Keratinocyte (primary cell): ENCODE results near the gene USP31. TPM values are rescaled to one million over a fixed set of nuclear protein-coding genes. Genes with fewer than 3 reads are reported as not detected.

Experiments used
- DNase-seq: peaks from one replicate; pipeline ENCODE4 v3.0.0-alpha.2; 2011; ENCODE audit warnings: low read depth, missing footprints, low spot score
- FAIRE-seq: peaks from 2 replicates; lab custom pipeline; 2011; peaks lifted over from hg19 to GRCh38; lab: Jason Lieb, UNC
- H2AFZ ChIP-seq: 2 replicates; pipeline ENCODE4 v1.6.0; 2012; ENCODE audit warnings: low read length, control low read depth, inconsistent platforms; ENCODE audit not compliant: control insufficient read depth
- H3K27ac ChIP-seq: 2 replicates; pipeline ENCODE4 v1.5.1; 2011; ENCODE audit warnings: low read length; ENCODE audit not compliant: control insufficient read depth, insufficient read depth
- H3K27me3 ChIP-seq: 3 replicates; pipeline ENCODE4 v1.6.0; 2011; ENCODE audit warnings: low read length; ENCODE audit not compliant: control insufficient read depth, insufficient read depth; ENCODE audit errors: extremely low read depth
- H3K36me3 ChIP-seq, 2 experiments: 2 replicates in 1 of 2; 3 replicates in 1 of 2; pipeline ENCODE4 v1.5.1; 2011; ENCODE audit warnings: low read length in 2 of 2, mild to moderate bottlenecking in 1 of 2; ENCODE audit not compliant: control insufficient read depth in 2 of 2, insufficient read depth in 2 of 2; ENCODE audit errors: extremely low read depth in 1 of 2
- H3K4me1 ChIP-seq: 3 replicates; pipeline ENCODE4 v1.5.1; 2011; ENCODE audit warnings: low read length; ENCODE audit not compliant: control insufficient read depth, insufficient read depth; ENCODE audit errors: extremely low read depth
- H3K4me2 ChIP-seq: 3 replicates; pipeline ENCODE4 v1.6.0; 2011; ENCODE audit warnings: low read depth, low read length; ENCODE audit not compliant: control insufficient read depth, insufficient read depth; ENCODE audit errors: extremely low read depth
- H3K4me3 ChIP-seq, 3 experiments: fragments of 200-600 bp in 1 of 3; sonication (generic) in 1 of 3; 2 replicates in 2 of 3; 3 replicates in 1 of 3; pipeline ENCODE4 v1.5.1; 2011 to 2016; ENCODE audit warnings: low read length in 3 of 3, mild to moderate bottlenecking in 3 of 3, control low read depth in 2 of 3, inconsistent platforms in 1 of 3, low read depth in 1 of 3, mixed read lengths in 1 of 3, mixed run types in 1 of 3, moderate library complexity in 1 of 3; ENCODE audit not compliant: control insufficient read depth in 2 of 3, insufficient read depth in 2 of 3; ENCODE audit errors: extremely low read depth in 1 of 3
- H3K79me2 ChIP-seq: 2 replicates; pipeline ENCODE4 v1.6.0; 2012; ENCODE audit warnings: low read length; ENCODE audit not compliant: control insufficient read depth, insufficient read depth
- H3K9ac ChIP-seq: 3 replicates; pipeline ENCODE4 v1.6.0; 2011; ENCODE audit warnings: low read length; ENCODE audit not compliant: control insufficient read depth, insufficient read depth; ENCODE audit errors: extremely low read depth
- H3K9me1 ChIP-seq: 3 replicates; pipeline ENCODE4 v1.6.0; 2011; ENCODE audit warnings: low read length; ENCODE audit not compliant: control insufficient read depth, insufficient read depth; ENCODE audit errors: extremely low read depth
- H3K9me3 ChIP-seq: 2 replicates; pipeline ENCODE4 v1.5.1; 2012; ENCODE audit warnings: low read depth, low read length; ENCODE audit not compliant: control insufficient read depth
- H4K20me1 ChIP-seq: 3 replicates; pipeline ENCODE4 v1.6.0; 2011; ENCODE audit warnings: low read length; ENCODE audit not compliant: control insufficient read depth, insufficient read depth; ENCODE audit errors: extremely low read depth
- EZH2 ChIP-seq: IDR thresholded peaks from one replicate; pipeline ENCODE4 v1.6.1; 2012; ENCODE audit warnings: inconsistent platforms, mild to moderate bottlenecking, low read length, moderate library complexity
- dilution Hi-C: fragments of 300-500 bp; cut with MboI; formaldehyde crosslinking; loops from one replicate; pipeline ENCODE4 v1.7.0; 2020; ENCODE audit warnings: low sequenced_read_pairs; ENCODE audit not compliant: extremely low pct_ligation_motif_present
- polyA plus RNA-seq, 5 experiments: library from polyadenylated mRNA; depleted of rRNA in 3 of 5; stranded (reverse) in 3 of 5; stranded (forward) in 1 of 5; unstranded in 1 of 5; fragments of >200 nt; gene quantifications; 1 replicate in 1 of 5; 2 replicates in 3 of 5; 3 replicates in 1 of 5; pipeline versions ENCODE4 v1.2.1 to v1.2.3, GENCODE V29; 2011 to 2012; ENCODE audit warnings: missing spikeins in 2 of 5, low read depth in 1 of 5, low replicate concordance in 1 of 5
- TF ChIP-seq, protein P1 (sequence below), 3 experiments: IDR thresholded peaks in 1 of 3; conservative IDR thresholded peaks in 1 of 3; optimal IDR thresholded peaks in 1 of 3; 2 replicates in 2 of 3; 3 replicates in 1 of 3; pipeline versions ENCODE3 to v1.5.1; 2011; ENCODE audit warnings: low read length in 3 of 3, mild to moderate bottlenecking in 3 of 3, moderate library complexity in 2 of 3, control low read depth in 1 of 3, inconsistent platforms in 1 of 3; ENCODE audit not compliant: insufficient read depth in 2 of 3; ENCODE audit errors: extremely low read depth in 1 of 3

USP31 gene
- polyA plus RNA-seq, 1 donor (not counting 4 experiments of a cell fraction or from before 2014, with no cell fraction given), result 16.3 TPM

DNA sequence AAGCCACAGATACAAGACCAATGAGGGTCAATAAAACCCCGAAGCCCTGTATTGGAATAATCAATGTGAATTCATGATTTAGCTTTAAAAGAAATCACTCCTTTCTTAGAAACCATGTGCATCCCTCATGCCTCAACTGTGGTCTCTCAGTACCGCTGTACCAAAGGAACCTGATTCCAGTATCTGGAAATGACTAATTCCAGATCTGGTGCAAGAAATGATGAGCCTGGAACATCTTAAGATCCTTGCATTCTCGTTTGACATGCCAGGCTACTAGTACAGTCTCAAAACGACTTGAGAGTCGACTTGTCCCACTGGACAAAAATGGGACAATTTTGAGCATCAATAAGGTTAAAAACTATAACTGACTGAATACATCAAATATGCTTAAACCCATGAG is 21.2 kb downstream of the USP31 start:
- no peak overlapping the region for H2AFZ ChIP-seq
- dilution Hi-C loops, result no loop called here
- peaks cover 98% of the 10 kb centered on the region for H3K79me2 ChIP-seq
- no peak for DNase-seq
- no peaks in the 10 kb centered on the region for H3K36me3 ChIP-seq
- H3K9me3 ChIP-seq, result no peaks in the 10 kb centered on the region
- no peaks in the 10 kb centered on the region for H3K27me3 ChIP-seq
- H3K4me1 ChIP-seq, result peaks cover 31% of the 10 kb centered on the region
- H3K9ac ChIP-seq, result no peak overlapping the region
- TF ChIP-seq, protein P1, sequence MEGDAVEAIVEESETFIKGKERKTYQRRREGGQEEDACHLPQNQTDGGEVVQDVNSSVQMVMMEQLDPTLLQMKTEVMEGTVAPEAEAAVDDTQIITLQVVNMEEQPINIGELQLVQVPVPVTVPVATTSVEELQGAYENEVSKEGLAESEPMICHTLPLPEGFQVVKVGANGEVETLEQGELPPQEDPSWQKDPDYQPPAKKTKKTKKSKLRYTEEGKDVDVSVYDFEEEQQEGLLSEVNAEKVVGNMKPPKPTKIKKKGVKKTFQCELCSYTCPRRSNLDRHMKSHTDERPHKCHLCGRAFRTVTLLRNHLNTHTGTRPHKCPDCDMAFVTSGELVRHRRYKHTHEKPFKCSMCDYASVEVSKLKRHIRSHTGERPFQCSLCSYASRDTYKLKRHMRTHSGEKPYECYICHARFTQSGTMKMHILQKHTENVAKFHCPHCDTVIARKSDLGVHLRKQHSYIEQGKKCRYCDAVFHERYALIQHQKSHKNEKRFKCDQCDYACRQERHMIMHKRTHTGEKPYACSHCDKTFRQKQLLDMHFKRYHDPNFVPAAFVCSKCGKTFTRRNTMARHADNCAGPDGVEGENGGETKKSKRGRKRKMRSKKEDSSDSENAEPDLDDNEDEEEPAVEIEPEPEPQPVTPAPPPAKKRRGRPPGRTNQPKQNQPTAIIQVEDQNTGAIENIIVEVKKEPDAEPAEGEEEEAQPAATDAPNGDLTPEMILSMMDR (optimal IDR thresholded peaks at IDR 0.05 in 1 of 3, IDR thresholded peaks at IDR 0.05 in 1 of 3, conservative IDR thresholded peaks at IDR 0.05 in 1 of 3; ENCODE audit: extremely low read depth in 1 of 3, insufficient read depth in 2 of 3, low read length in 3 of 3), result no peak
- TF ChIP-seq EZH2, result no peak
- no peak overlapping the region for H3K4me3 ChIP-seq
- H4K20me1 ChIP-seq, result peaks cover 4% of the 10 kb centered on the region
- no peak for FAIRE-seq
- H3K9me1 ChIP-seq, result peaks cover 3% of the 10 kb centered on the region
- no peak overlapping the region for H3K4me2 ChIP-seq
- H3K27ac ChIP-seq, result no peak overlapping the region

DNA sequence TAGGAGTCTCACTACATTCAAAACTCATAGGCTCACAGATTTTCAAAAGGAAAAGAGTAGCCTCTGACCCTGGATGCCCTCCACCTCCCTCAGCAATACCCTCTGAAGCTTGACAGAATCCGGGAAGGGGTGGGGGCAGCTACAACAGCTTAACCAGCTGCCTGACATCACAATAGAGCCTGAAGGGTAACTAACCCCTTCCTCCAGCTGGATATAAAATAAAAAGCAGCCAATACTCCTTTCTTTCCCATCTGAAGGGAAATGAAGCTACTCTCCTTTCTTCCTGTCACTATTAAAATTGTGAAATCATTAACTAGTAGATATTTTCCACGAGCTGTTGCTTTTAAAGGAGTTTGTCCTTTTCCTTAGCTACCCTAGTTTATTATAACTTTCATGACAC is 24.0 kb downstream of the USP31 start:
- Histone ChIP-seq H3K4me1 (peaks cover 39% of the 10 kb centered on the region), H3K9ac (no peak overlapping the region), H3K79me2 (peaks cover 98% of the 10 kb centered on the region), H2AFZ (no peak overlapping the region), H4K20me1 (peaks cover 3% of the 10 kb centered on the region), H3K4me3 (no peak overlapping the region), H3K4me2 (no peak overlapping the region), H3K27ac (peak overlapping the region; percentile 32), H3K9me3 (no peaks in the 10 kb centered on the region), H3K36me3 (no peaks in the 10 kb centered on the region), H3K9me1 (no peaks in the 10 kb centered on the region), H3K27me3 (no peaks in the 10 kb centered on the region)
- no peak for FAIRE-seq
- TF ChIP-seq EZH2, result no peak
- TF ChIP-seq, protein P1 (optimal IDR thresholded peaks at IDR 0.05 in 1 of 3, IDR thresholded peaks at IDR 0.05 in 1 of 3, conservative IDR thresholded peaks at IDR 0.05 in 1 of 3; ENCODE audit: extremely low read depth in 1 of 3, insufficient read depth in 2 of 3, low read length in 3 of 3), result no peak
- dilution Hi-C loops, result no loop called here
- no peak for DNase-seq
